Glomerular visceral epithelial cell (primary cell): ENCODE results near the gene NCAM1.

ENCODE experiments used
- DNase-seq: peaks from one replicate; pipeline ENCODE4 v3.0.0-alpha.2; 2016; ENCODE audit errors: extremely low spot score

The NCAM1 gene

DNA sequence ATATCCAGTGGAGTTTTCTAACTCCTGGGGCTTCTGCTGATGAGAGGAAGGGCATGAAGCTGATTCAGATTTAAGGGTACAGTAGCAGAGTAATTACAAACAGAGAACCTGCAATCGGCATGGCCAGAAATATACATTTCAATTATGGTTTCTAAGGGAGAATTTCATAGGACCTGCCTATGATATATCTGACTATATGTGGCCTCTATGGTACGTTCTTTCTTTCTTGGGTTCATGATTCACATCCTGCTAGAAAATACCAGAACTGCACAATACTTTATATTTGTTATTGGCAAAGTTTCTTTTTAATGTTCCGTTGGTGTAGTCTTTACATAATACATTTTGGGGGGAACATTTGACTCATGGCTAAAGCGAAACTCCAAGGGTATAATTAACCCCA lies 290.1 kb downstream of the NCAM1 start:
- DNase-seq = no peak

DNA sequence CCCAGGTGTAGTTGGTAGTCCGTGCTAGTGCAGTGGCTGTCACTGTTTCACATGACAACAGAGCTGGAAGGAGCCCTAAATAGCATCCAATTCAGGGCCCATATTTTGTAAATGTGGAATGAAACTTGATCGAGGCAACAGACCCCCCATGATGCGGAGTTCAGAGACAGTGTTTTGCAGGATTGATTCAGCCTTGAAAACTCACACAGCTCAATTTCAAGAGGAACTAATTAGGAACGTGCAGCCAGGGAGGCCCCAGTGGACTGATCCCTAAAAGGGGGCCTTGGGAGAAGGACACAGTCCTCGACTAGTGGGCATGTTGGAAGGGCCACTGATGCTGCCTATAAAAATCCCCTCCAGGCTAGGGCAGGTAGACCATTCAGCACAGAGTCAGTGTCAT lies 292.2 kb downstream of the NCAM1 start:
- no peak for DNase-seq

DNA sequence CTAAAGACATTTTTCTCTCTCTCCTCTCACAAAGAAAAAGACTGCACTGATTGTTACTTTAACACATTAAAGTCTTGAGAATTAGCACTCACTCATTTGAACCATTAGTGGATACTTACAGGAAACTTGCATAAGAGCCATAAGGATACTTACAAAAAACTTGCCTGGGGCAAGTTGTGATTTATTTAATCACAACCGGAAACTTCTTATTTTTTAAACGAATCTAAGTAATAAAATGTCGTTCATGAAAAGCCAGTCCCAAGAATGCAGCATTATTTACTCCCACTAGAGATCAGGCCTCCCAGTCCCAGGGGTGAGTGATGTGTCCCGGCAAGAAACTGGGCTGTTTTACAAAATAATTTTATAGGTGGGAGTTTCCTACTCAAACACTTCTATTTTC lies 293.9 kb downstream of the NCAM1 start:
- no peak for DNase-seq

DNA sequence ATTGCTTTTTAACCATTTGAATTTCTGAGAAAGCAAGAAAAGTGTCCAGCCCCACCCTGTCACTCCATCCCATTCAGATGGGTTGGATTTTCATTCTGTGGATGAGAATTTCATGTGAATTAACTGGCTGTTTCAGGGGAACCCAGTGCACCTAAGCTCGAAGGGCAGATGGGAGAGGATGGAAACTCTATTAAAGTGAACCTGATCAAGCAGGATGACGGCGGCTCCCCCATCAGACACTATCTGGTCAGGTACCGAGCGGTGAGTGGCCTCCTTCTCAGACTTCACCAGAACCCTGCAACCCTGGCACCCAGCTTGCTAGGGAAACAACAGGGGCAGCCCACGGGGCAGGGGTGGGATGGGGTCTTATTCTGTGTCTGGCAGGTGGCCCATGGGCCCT lies 294.5 kb downstream of the NCAM1 start:
- no peak for DNase-seq

DNA sequence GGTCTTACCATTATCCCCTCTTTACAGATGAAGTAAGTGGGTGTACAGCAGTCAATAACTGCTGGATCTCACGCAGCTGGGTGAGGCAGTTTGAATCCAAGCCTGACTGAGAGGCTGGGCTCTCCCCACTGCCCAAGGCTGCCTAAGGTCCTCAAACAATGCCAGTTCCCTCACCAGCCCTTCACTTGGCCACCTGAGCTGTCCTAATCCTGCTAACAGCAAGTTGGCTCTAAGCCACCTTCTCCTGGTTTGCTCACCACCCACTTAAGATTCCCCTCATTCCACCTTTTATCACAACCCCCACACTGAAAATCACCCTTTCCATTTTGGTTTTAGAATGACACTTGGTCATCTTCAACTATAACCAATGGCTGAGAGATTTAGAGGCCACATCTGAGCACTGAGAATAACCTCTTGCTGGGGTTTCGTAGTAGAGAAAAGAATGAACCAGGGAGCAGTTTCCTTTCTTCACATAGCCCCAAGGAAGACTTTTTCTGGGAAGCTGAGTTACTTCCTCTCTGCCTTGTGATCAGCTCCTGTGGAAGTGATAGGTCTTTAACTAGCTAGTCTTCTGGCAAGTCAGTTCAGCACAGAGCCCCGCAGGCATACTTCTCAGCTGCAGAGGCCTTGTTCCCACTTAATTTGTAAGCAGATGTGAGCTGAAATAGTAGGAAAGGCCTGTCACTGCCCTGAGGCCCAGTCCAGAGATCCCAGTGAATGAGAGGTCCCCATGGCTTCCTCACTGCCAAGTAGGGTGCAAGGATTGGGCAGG lies 295.4 kb downstream of the NCAM1 start:
- DNase-seq = peak; percentile 5

DNA sequence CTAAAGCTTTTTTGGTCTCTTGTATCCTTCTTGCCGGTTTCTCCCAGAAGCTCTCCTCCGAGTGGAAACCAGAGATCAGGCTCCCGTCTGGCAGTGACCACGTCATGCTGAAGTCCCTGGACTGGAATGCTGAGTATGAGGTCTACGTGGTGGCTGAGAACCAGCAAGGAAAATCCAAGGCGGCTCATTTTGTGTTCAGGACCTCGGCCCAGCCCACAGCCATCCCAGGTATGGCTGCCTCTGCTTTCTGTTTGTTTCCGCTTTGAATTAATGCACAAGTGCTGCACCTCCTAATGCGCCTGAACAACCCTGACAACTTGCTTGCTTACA lies 298.8 kb downstream of the NCAM1 start:
- DNase-seq = no peak

DNA sequence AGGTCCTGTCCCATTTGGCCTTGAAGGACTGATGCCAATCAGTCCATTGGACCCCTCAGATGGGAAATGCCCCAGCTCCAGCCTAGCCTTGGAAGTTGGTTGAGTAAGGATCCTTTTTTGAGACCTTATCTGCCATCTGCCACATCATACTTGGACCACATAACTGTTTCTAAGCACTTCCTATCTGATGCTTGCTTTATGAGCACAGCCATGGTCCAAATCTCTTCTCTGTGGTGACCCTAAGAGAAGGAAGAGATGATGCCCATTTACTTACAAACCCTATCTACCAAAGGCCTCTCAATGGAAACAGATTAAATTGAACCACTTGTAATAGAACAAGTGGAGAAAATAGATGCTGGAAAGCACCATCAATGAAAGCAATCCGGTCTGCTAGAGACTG lies 299.3 kb downstream of the NCAM1 start:
- DNase-seq = no peak

DNA sequence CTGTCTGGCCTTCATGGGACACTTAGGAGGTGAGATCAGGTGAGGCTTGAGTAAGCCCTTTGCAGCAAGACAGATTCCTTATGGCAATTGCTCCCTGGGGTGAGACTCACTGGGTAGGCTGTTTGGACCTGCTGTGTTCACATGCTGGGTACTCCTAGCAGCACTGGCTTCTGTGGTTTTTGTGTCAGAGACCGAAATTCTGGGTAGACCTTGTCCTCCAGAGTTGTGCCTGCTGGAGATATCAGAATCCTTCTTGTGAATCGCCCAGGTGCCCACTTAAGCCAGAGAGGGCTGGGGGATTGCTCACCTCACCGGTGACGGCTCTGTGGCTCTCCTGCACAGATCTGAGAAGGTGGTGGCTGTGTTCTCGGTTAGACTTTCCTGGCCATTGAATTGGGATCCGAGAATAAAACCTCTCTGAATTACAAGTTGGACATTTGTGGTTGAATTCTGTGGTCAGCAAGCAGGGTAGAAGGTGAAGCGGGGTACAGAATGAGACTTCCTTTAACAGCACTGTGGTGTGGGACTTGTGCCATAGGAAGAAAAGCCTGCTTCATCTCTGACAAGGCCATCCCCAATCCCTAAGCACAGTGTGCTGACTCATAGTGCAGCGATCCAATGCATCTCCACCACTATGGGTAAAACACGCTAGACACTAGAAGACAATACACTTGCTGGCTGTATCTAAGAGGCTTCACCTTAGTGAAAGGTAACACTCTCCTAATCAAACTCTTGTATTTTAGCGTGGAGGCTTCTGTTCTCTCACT lies 300.7 kb downstream of the NCAM1 start:
- DNase-seq = peak; percentile 78

DNA sequence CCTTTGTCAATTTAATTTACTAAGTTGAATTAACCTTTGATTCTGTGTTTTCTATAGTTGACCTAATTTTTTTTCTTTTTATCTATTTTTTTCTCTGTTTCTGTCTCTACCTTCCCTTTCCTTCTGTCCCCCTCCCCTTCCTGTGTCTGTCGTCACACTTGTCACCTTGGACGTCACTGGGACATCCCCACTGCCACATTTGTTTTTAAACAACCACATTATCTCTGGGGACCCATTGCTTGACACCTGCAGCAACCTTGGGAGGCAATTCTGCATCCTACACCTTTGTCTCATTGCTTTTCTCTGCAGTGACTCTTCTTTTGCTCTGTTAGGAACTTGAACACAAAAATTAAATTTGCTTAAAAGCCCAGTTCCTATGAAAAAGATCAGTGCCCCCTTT lies 301.4 kb downstream of the NCAM1 start:
- no peak for DNase-seq

DNA sequence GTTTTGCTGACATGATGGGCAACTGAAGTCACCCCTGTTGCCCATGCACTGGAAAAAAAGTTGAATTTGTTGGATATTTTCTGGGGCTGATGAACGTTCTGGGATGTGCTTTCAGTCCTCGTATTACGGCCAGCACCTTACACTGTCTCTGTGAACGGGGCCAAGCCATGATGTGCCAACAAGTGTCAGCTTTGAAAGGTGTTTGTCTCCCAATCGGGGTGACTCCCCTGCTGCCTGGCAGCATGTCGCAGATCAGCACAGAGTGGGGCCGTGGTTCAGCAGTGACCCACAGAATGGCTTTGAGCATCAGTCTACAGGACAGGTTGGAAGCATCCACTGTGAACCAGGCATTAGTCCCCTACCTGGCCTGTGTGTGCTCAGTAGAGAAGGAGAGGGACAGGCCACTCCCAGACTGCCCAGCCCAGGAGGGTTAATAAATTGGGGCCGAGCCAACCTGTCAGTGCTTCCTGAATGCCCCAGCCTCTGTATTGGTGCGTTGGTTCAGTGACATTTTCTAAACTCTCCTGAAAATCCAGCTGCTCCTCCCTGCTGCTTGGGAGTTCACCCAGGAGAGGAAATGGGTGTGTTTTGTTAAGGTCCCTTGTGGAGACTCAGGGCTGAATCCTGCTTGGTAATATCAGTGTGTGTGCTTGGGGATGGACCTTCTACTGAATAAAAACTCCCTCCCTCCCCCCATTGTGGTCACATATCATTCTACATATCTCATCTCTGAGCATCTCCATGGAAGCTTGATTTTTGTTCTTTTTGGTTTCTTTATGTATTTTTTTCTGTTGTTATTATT lies 302.4 kb downstream of the NCAM1 start:
- DNase-seq = no peak

DNA sequence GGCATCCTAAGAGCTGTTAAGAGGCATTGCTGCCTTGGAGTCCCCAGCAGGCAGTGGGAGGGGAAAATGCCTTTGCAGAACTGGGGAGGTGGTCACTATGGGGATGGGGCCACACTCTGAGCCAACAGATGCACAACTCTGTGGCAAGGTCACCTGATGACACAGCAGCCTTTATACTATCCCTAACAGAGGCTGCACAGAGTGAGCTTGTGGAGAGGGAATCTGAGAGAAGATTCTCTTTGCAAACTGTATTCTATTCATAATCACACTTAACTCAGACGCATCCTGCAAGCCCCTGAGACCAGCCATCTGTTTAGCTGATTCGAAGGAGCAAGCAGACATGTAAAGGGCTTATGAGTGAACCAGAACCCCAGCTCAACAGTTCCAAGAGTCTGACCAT lies 304.1 kb downstream of the NCAM1 start:
- DNase-seq = no peak

DNA sequence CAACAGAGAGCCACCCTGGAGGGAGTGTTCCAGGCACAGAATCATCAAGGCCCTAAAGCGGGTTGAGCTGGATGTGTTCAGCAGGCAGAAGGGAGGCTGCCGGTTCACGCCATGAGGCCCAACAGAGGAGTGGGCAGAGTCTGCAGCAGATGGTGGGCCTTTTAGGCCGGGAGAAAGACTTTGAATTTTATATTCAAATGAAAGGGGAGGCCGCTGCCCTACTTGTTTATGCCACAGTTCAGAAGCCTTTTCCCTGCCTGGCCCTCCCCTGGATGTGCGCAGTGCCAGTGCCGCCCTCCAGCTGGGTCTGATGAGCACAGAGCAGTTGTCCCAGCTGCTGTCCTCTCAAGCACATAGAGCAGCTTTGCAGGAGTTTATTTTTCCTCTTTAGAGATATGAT lies 306.3 kb downstream of the NCAM1 start:
- no peak for DNase-seq

DNA sequence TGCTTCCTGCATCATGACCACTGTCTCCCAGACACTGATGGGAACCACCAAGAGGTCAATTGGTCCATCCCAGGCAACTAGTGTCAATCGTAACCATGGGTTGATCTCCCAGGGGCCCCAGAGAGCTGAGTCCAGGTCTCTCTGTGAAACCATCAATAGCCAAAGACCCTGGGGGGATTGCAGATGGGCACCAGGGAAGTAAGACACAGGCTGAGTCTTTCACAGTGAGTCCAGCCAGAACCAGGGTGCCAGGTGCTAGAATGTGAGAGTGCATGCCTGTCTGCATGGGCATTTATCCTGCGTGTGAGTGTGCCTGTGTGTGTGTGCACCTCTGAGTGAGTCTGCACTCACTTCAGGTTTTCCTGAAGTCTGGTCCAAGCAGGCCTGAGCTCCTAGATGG lies 307.9 kb downstream of the NCAM1 start:
- DNase-seq = no peak

DNA sequence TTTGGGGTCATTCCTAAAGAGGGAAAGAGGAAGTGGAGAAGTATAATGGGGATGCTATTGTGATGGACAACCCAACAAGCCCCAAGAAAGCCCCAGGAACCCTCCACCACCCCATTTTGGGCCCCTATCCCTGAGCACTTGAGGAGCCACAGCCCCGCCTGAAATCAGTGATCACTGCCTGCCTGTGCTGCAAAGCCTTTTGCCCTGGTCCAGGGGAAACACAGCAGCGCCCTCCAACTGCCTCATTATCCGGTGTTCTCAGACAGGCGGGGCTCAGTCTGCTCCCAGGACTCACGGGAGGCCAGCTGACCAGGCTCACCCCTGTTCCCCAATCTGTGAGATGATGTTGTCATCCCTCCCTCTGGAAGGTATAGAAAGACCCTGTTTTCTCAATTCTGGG lies 308.4 kb downstream of the NCAM1 start:
- no peak for DNase-seq

DNA sequence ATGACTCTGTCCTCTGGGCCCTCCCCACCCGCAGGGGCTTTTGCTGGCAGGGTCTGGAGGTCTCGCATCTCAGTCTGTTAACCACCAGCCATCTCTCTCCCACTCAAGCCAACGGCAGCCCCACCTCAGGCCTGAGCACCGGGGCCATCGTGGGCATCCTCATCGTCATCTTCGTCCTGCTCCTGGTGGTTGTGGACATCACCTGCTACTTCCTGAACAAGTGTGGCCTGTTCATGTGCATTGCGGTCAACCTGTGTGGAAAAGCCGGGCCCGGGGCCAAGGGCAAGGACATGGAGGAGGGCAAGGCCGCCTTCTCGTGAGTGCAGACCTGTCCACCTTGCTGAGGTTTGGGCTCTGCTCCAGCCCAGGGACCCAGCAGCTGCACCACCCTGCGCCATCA lies 308.9 kb downstream of the NCAM1 start:
- no peak for DNase-seq

DNA sequence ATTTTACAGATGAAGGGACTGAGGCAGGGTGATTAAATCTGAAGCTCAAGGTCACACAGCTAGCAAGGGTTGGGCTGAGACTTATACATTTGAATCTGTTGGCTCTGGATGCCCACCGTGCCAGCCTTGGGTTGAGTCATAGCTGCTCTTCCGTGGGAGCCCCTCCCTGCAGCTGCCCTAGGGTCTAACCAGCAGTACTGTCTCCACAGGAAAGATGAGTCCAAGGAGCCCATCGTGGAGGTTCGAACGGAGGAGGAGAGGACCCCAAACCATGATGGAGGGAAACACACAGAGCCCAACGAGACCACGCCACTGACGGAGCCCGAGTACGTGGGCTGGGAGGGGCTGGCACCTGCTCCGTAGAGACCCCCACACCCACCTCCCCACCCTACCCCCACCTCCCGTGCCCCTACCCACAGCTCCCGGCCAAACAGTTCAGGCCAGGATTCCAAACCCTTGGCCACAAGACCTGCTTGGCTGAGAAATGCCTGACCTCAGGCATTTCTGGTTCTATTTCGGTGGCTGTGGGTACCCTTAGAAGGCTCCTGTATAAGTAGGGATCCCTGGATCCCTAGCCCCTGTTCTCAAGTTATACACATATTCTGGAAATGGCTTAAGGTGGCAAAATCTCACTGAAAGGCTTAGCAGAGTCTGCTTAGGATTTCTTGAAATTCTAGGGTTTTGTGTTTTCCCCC lies 310.5 kb downstream of the NCAM1 start:
- DNase-seq = no peak

DNA sequence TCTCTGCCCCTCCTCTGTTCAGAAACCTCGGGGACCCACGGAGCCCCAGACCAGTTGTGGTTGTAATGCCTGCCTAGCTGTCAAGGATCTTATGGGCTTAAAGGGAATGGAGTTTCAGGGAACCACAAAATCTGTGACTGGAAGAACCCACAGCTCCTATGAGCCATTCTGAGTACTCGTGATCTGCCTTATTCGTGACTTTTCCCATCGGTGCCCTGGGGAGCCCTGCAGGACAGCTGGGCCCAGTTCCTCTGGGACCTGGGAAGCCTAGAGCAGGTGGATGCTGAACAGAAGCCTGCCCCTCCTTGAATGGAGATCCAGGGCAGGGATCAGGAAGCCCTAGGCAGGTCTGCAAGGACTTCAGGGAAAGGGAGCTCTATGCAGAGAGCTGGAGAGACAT lies 311.1 kb downstream of the NCAM1 start:
- DNase-seq = no peak

DNA sequence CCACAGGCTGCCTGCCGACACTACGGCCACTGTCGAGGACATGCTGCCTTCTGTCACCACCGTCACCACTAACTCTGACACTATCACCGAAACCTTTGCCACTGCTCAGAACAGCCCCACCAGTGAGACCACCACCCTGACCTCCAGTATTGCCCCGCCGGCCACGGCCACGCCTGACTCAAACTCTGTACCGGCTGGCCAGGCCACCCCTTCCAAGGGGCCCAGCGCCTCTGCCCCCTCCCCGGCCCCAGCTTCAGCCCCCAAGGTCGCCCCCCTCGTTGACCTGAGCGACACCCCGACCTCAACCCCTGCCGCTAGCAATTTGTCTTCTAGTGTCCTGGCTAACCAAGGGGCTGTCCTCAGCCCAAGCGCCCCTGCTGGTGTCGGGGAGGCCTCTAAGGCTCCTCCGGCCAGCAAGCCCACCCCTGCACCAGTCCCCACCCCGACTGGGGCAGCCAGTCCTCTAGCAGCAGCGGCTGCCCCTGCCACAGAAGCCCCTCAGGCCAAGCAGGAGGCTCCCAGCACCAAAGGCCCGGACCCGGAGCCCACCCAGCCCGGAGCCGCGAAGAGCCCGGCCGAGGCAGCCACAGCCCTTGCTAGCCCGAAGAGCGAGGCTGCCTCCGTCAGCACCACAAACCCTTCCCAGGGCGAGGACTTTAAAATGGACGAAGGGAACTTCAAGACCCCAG lies 311.9 kb downstream of the NCAM1 start:
- no peak for DNase-seq

DNA sequence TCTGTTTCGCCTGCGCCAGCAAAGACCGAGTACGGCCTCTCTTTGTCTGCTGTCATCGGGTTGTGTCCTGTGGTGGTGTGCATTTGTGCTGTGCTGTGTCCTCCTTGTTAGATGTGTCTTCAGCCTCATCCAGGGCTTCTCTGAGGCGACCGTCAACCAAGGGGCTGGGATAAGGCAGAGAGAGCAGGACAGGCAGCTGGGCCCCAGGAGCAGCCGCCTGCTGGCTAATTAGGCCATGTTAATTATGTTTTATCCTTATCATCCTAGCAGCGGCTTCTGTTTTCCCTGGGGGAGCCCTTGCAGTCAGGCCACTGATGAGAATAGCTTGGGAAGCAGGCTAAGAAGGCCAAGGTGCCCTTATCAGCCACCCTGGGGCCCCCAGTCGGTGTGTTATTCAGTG lies 312.5 kb downstream of the NCAM1 start:
- DNase-seq = no peak

DNA sequence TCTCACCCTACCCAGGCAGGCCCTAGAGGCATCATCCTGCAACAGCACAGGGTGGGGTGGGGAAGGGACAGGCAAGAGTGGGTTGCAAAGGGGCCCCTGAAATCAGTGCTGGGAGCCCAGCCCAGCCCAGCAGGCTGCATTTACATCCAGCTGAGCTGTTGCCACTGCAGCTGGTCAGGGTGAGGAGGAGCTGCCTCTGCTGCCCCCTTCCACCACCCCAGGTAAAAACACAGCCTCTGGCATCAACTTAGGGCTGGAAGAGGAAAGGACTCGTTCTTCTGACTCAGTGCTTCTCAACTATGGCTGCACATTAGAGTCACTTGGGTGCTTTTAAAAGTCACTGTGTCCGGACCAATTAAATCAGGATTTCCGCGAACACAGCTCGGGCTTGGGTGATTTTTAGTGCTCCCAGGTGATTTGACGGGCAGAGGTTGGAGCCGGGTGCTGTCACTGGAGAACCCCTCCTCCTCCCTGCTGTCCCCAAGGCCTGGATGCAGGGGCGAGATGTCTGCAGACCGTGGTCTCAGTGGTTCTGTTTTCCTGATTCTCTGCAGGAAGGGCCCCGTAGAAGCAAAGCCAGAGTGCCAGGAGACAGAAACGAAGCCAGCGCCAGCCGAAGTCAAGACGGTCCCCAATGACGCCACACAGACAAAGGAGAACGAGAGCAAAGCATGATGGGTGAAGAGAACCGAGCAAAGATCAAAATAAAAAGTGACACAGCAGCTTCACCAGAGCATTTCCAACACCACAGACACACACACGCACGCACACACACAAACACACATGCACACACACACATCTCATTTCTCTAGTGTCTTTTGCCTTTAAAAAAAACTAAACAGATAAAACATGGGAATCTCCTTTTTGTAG lies 313.7 kb downstream of the NCAM1 start:
- DNase-seq = peak; percentile 3

DNA sequence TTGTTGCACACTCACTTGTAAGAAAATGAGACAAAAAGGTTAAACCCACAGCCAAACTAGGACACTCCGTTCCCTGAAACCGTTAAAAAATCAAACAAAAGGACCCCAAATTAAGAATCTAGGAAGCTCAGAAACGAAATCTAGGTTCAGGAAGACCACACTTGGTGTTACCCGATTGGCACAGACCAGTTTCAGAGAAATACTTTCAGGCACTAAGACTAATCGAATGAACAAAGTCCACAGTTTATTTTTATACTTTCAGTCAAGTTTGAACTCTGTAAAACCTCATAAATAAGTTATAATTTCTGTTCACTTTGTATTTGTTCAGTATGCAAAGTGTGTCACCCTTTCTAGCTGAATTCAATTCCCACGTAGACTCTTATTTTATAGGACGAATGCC lies 314.4 kb downstream of the NCAM1 start:
- DNase-seq = no peak
